ENCODE measurements around the gene TSN. TPM values are rescaled to one million over a fixed set of nuclear protein-coding genes. Genes with fewer than 3 reads are reported as not detected.
A peak's percentile ranks its signal among the peaks of the same experiment; 100 is the strongest.
"Not testable (repeated sequence)": the region's sequence is repeated elsewhere in the genome, so short reads cannot be mapped to it uniquely, and the experiment has no call there.

The TSN gene
- total RNA-seq (2014; rRNA removed; shearing (Covaris generic)), result 31.6 and 43.8 TPM in 2 replicates

- DNase-seq (ENCODE audit: low spot score), result peak; percentile 97
Observed at GRCh38 chr2:121755237-121756111, at the start of gene TSN. Gene TSN (plus strand): TSS chr2:121755651. CDS start chr2:121755780, 129 bp downstream.

GRCh38 chr2:121705958-121706357 lies 49.5 kb upstream of the TSN start:
- DNase-seq (ENCODE audit: low spot score), result no peak

- DNase-seq (ENCODE audit: low spot score), result peak; percentile 95
Observed at GRCh38 chr2:121707344-121707919, 48.0 kb upstream of the TSN start.

GRCh38 chr2:121707920-121708361 lies 47.5 kb upstream of the TSN start:
- peak; percentile 85 for DNase-seq (ENCODE audit: low spot score)

GRCh38 chr2:121709776-121710469 lies 45.5 kb upstream of the TSN start:
- DNase-seq (ENCODE audit: low spot score), result no peak

GRCh38 chr2:121710470-121711170 lies 44.8 kb upstream of the TSN start:
- peak; percentile 84 for DNase-seq (ENCODE audit: low spot score)

GRCh38 chr2:121711481-121711880 lies 44.0 kb upstream of the TSN start:
- DNase-seq (ENCODE audit: low spot score), result not testable (repeated sequence)

- no peak for DNase-seq (ENCODE audit: low spot score)
Observed at GRCh38 chr2:121716126-121716525, 39.3 kb upstream of the TSN start.

- DNase-seq (ENCODE audit: low spot score), result no peak
Observed at GRCh38 chr2:121717529-121717928, 37.9 kb upstream of the TSN start.

GRCh38 chr2:121721926-121722325 lies 33.5 kb upstream of the TSN start:
- no peak for DNase-seq (ENCODE audit: low spot score)

GRCh38 chr2:121722479-121722878 lies 33.0 kb upstream of the TSN start:
- DNase-seq (ENCODE audit: low spot score), result no peak

GRCh38 chr2:121723316-121723715 lies 32.1 kb upstream of the TSN start:
- no peak for DNase-seq (ENCODE audit: low spot score)

- no peak for DNase-seq (ENCODE audit: low spot score)
Observed at GRCh38 chr2:121727332-121727731, 28.1 kb upstream of the TSN start.

- no peak for DNase-seq (ENCODE audit: low spot score)
Observed at GRCh38 chr2:121727950-121728349, 27.5 kb upstream of the TSN start.

- DNase-seq (ENCODE audit: low spot score), result no peak
Observed at GRCh38 chr2:121731366-121731765, 24.1 kb upstream of the TSN start.

GRCh38 chr2:121734544-121734943 lies 20.9 kb upstream of the TSN start:
- DNase-seq (ENCODE audit: low spot score), result not testable (repeated sequence)

GRCh38 chr2:121735518-121736074 lies 19.9 kb upstream of the TSN start:
- peak; percentile 53 for DNase-seq (ENCODE audit: low spot score)

- DNase-seq (ENCODE audit: low spot score), result peak; percentile 25
Observed at GRCh38 chr2:121736140-121736461, 19.4 kb upstream of the TSN start.

GRCh38 chr2:121736462-121737336 lies 18.8 kb upstream of the TSN start, which contains the start of gene NIFK:
Gene NIFK (minus strand): TSS chr2:121736875. CDS start chr2:121736850, 25 bp downstream.
- peak; percentile 99 for DNase-seq (ENCODE audit: low spot score)

GRCh38 chr2:121740973-121741372 lies 14.5 kb upstream of the TSN start:
- DNase-seq (ENCODE audit: low spot score), result no peak
